ENCODE data around the gene ZCCHC17.

The ZCCHC17 gene

DNA sequence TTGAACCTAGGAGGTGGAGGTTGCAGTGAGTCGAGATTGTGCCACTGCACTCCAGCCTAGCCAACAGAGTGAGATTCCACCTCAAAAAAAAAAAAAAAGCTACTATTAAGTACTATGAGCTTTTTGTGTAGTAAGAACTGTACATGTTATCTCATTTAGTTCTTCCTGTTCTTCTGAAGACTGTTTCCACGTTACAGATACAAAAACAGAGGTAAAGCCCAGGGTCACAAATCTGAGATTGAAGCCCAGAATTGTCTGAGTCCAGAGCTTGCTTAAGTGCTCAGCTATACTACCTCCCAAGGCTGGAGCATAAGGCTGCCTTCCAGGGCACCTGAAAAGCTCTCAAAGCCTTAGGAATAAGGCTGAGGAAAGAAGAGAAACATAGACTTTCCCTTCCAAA, 73.2 kb downstream of the ZCCHC17 start:
- Histone ChIP-seq H3K27ac (ENCODE audit: low read length) (no peak overlapping the region), H3K9me3 (ENCODE audit: insufficient read depth, low read length) (no peaks in the 10 kb centered on the region), H3K36me3 (replicated peaks; ENCODE audit: low read depth, low read length) (no peaks in the 10 kb centered on the region), H3K79me2 (ENCODE audit: low read length) (no peaks in the 10 kb centered on the region), H3K4me1 (ENCODE audit: low read length) (no peaks in the 10 kb centered on the region), H3K9ac (ENCODE audit: low read length) (no peak overlapping the region), H2AFZ (ENCODE audit: low read depth, low read length) (no peak overlapping the region), H3K27me3 (ENCODE audit: low read depth, low read length) (no peaks in the 10 kb centered on the region), H3K4me3 (ENCODE audit: low read length) (no peak overlapping the region), H4K20me1 (ENCODE audit: insufficient read depth, low read length) (no peaks in the 10 kb centered on the region), H3K4me2 (ENCODE audit: low read length) (no peak overlapping the region)
- TF ChIP-seq, protein P1, sequence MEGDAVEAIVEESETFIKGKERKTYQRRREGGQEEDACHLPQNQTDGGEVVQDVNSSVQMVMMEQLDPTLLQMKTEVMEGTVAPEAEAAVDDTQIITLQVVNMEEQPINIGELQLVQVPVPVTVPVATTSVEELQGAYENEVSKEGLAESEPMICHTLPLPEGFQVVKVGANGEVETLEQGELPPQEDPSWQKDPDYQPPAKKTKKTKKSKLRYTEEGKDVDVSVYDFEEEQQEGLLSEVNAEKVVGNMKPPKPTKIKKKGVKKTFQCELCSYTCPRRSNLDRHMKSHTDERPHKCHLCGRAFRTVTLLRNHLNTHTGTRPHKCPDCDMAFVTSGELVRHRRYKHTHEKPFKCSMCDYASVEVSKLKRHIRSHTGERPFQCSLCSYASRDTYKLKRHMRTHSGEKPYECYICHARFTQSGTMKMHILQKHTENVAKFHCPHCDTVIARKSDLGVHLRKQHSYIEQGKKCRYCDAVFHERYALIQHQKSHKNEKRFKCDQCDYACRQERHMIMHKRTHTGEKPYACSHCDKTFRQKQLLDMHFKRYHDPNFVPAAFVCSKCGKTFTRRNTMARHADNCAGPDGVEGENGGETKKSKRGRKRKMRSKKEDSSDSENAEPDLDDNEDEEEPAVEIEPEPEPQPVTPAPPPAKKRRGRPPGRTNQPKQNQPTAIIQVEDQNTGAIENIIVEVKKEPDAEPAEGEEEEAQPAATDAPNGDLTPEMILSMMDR (IDR thresholded peaks at IDR 0.05; ENCODE audit: low read depth, low read length) = no peak
- no peak for TF ChIP-seq EZH2phosphoT487 (IDR thresholded peaks at IDR 0.05; ENCODE audit: low read depth)

DNA sequence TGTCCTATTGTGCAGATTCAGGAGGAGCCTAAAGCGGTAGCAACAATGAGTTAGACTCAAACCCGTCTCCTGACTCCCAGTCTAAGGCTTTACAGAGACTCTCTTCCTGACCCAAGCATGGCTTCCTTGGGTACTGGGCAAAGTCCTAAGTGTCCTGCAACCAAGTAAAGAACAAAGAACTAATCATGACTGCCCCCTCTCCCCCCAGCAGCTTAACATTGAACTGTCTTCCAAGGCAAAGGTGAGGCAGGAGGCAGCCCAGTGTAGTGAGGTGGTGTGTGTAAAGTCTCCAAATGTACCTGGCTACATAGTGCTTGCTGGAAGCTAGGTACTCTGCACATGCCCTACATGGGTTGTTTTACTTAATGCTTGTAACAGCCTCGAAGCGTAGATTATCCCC, 73.7 kb downstream of the ZCCHC17 start:
- H3K9ac ChIP-seq (ENCODE audit: low read length) = no peak overlapping the region
- no peaks in the 10 kb centered on the region for H4K20me1 ChIP-seq (ENCODE audit: insufficient read depth, low read length)
- H3K4me3 ChIP-seq (ENCODE audit: low read length) = no peak overlapping the region
- H3K27ac ChIP-seq (ENCODE audit: low read length) = no peak overlapping the region
- H3K27me3 ChIP-seq (ENCODE audit: low read depth, low read length) = no peaks in the 10 kb centered on the region
- no peaks in the 10 kb centered on the region for H3K4me1 ChIP-seq (ENCODE audit: low read length)
- H2AFZ ChIP-seq (ENCODE audit: low read depth, low read length) = no peak overlapping the region
- H3K4me2 ChIP-seq (ENCODE audit: low read length) = no peak overlapping the region
- TF ChIP-seq EZH2phosphoT487 (IDR thresholded peaks at IDR 0.05; ENCODE audit: low read depth) = no peak
- TF ChIP-seq, protein P1 (IDR thresholded peaks at IDR 0.05; ENCODE audit: low read depth, low read length) = no peak
- no peaks in the 10 kb centered on the region for H3K36me3 ChIP-seq (replicated peaks; ENCODE audit: low read depth, low read length)
- H3K79me2 ChIP-seq (ENCODE audit: low read length) = no peaks in the 10 kb centered on the region
- no peaks in the 10 kb centered on the region for H3K9me3 ChIP-seq (ENCODE audit: insufficient read depth, low read length)

DNA sequence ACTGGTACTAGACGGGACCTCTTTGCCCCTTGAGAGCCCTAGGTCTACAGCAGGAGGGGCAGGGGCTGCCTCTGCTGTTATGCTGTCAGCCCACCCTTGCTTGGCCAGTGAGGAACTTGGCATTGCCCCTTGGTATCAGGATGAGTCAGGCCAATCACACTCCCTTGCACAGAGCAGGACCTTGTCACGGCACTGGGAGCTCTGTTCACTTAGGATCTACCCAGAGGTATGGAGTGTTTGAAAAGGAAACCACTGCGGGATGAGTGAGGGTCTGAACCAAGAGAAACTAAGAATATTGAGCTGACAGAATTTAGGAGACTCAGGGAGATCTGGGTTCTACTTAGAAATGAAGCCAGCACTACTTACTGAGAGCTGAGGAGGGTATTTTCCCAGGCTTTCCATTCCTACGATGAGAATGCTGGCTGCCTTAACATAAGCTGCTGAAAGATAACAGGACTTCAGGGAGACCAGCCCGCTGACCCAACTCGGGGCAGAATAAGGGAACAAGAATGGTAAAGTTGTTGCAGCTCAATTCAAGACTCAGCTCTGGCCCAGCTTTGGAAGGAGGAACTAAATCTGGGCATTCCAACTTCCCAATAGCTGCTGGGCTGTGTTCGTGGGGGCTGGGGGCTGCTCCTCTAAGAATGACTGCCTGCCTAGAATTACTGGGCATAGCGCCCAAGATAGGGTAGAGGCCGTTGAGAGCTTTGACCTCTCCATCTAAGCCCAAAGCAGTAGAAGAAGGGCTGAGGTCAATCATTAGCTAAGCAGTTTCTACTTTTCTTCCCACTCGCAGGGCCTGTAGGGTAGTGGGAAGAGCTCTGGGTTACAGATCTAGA, 74.5 kb downstream of the ZCCHC17 start:
- Histone ChIP-seq H3K4me2 (ENCODE audit: low read length) (no peak overlapping the region), H3K27me3 (ENCODE audit: low read depth, low read length) (no peaks in the 10 kb centered on the region), H4K20me1 (ENCODE audit: insufficient read depth, low read length) (no peaks in the 10 kb centered on the region), H3K36me3 (replicated peaks; ENCODE audit: low read depth, low read length) (no peaks in the 10 kb centered on the region), H2AFZ (ENCODE audit: low read depth, low read length) (no peak overlapping the region), H3K9ac (ENCODE audit: low read length) (no peak overlapping the region), H3K9me3 (ENCODE audit: insufficient read depth, low read length) (no peaks in the 10 kb centered on the region), H3K27ac (ENCODE audit: low read length) (no peak overlapping the region), H3K79me2 (ENCODE audit: low read length) (no peaks in the 10 kb centered on the region), H3K4me1 (ENCODE audit: low read length) (no peaks in the 10 kb centered on the region), H3K4me3 (ENCODE audit: low read length) (no peak overlapping the region)
- TF ChIP-seq, protein P1 (IDR thresholded peaks at IDR 0.05; ENCODE audit: low read depth, low read length) = no peak
- TF ChIP-seq EZH2phosphoT487 (IDR thresholded peaks at IDR 0.05; ENCODE audit: low read depth) = no peak

DNA sequence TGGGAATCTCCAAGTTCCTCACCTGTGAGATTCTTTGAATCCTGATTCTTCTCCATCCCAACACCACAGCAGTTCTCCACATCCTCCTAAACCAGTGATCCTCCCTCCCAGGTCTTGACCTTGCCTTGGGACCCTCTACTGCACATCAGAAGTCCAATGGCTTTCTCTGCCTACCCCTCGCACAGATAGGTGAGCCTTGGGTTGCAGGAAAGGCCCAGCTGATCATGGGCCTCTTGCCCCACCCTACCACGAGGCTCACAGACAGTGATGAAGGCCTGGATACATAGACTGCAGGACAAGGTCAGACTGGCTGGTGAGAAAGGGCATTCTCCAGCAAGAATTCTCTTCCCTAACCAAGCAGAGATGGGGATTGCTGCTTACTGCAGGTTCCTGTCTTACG, 75.2 kb downstream of the ZCCHC17 start:
- H3K4me1 ChIP-seq (ENCODE audit: low read length) = no peaks in the 10 kb centered on the region
- H3K27ac ChIP-seq (ENCODE audit: low read length) = no peak overlapping the region
- H3K4me3 ChIP-seq (ENCODE audit: low read length) = no peak overlapping the region
- H3K36me3 ChIP-seq (replicated peaks; ENCODE audit: low read depth, low read length) = no peaks in the 10 kb centered on the region
- TF ChIP-seq, protein P1 (IDR thresholded peaks at IDR 0.05; ENCODE audit: low read depth, low read length) = no peak
- TF ChIP-seq EZH2phosphoT487 (IDR thresholded peaks at IDR 0.05; ENCODE audit: low read depth) = no peak
- no peaks in the 10 kb centered on the region for H3K79me2 ChIP-seq (ENCODE audit: low read length)
- H3K9ac ChIP-seq (ENCODE audit: low read length) = no peak overlapping the region
- no peaks in the 10 kb centered on the region for H3K27me3 ChIP-seq (ENCODE audit: low read depth, low read length)
- H3K4me2 ChIP-seq (ENCODE audit: low read length) = no peak overlapping the region
- no peak overlapping the region for H2AFZ ChIP-seq (ENCODE audit: low read depth, low read length)
- H4K20me1 ChIP-seq (ENCODE audit: insufficient read depth, low read length) = no peaks in the 10 kb centered on the region
- H3K9me3 ChIP-seq (ENCODE audit: insufficient read depth, low read length) = no peaks in the 10 kb centered on the region
